GM18520 (cell line): Measurements from ENCODE around the gene TMEM117.
"Not testable (repeated sequence)": the region's sequence is repeated elsewhere in the genome, so short reads cannot be mapped to it uniquely, and the experiment has no call there.

Experiments used
- ATAC-seq: cut with Tn5 transposase; IDR thresholded peaks from one replicate; pipeline ENCODE4 v1.9.1; 2021; ENCODE audit not compliant: unreplicated experiment

Gene TMEM117

GRCh38 chr12:44193281-44193680 lies 357.4 kb downstream of the TMEM117 start:
- ATAC-seq: peak; percentile 96

DNA sequence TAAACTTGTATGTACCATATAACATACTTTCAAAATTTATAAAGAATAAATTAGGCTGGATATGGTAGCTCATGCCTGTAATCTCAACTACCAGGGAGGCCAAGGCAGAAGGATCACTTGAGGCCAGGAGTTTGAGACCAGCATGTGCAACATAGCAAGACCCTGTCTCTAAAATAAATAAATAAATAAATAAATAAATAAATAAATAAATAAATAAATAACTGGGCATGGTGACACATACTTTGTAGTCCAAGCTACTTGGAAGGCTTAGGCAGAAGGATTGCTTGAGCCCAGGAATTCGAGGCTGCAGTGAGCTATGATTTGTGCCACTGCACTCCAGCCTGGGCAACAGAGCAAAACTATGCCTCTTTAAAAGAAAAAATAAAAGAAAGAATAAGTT lies 359.8 kb downstream of the TMEM117 start:
- ATAC-seq: not testable (repeated sequence)

DNA sequence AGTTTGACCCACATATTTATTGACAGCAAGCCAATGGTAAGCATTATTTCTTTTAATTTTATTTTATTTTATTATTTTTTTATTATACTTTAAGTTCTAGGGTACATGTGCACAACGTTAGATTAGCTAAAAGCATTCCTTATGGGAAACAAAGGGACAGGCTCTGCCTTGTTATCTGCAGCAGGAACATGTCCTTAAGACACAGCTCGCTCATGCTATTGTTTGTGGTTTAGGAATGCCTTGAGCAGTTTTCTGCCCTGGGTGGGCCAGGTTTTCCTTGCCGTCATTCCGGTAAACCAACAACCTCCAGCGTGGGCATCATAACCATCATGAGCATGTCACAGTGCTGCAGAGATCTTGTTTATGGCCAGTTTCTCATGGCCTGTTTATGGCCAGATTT lies 370.2 kb downstream of the TMEM117 start:
- ATAC-seq: no peak

- ATAC-seq: no peak
These were observed 381.4 kb downstream of the TMEM117 start for GRCh38 chr12:44217146-44217883.

DNA sequence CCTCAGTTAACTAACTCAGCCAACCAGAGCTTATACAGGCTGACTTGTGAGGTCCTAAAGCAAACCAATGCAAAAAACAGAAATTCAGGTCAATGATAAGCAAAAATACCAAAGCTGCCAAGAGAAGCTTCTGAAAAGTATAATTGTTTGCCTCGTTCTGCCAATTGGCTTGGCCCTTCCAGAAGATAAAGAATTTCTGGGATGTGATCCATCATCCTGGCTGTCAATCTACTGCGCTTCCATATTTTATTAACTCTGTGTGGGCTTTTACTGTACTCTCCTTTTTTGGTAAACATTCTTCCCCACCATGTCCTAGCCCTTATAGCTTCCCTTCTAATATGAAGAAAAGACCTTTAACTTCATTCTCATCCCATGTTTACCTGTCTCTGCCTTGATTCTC lies 387.9 kb downstream of the TMEM117 start:
- no peak for ATAC-seq

- no peak for ATAC-seq
These were observed 388.7 kb downstream of the TMEM117 start for GRCh38 chr12:44224399-44225148.

DNA sequence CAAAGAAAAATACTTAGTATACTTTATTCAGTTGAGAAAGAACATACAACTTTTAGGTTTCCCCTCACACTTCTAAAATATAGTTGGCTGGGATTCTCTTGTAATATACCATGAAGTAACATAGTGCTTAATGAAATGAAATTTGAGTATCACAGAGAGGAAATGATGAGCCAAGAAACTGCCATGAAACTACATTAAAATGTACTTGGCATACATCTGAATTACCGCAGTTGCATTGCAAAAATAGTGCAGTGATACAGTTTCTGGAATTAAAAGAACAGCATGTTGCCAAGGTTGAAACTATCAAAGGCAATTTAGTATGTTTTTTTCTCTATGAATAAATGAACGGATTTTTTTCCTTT lies 389.2 kb downstream of the TMEM117 start:
- no peak for ATAC-seq

- ATAC-seq: no peak
These were observed 391.7 kb downstream of the TMEM117 start for GRCh38 chr12:44227616-44228015.

- no peak for ATAC-seq
These were observed 394.0 kb downstream of the TMEM117 start for GRCh38 chr12:44229846-44230245.

- ATAC-seq: no peak
These were observed 399.8 kb downstream of the TMEM117 start for GRCh38 chr12:44235674-44236073.

DNA sequence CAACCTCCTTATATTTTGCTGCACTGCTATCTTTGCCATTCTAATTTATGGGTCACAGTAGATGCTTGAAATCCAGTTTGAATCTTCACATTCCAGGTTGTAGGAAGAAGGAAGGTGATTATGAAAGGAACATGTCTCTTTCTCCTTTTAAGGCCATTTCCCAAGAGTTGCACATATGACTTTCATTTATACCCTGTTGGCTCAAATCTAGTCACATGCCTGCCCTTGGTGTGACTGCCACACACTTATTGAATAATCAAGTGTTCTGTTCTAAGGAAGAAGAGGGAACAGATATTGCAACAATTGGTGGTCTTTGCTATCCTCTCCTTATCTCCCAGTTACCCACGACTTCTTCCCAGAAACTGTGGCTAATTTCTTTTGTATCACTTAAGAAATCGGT lies 404.3 kb downstream of the TMEM117 start:
- no peak for ATAC-seq

DNA sequence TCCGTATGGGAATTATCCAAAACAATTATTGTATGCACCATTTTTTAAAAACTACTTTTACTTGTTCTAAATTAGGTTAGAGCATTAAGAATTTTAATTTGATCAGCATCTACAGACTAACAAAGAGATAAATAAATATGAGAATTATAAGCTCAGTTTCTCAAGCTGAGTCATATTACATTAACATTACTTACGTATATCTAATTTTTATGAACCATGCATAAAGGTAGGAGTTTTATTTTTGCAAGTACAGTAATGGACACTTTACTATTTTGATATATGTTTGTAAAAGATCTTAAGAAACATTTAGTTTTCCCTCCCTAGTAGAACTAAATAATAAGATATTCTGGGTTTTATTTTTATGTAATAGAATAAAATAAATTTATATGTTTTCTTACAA lies 410.1 kb downstream of the TMEM117 start:
- ATAC-seq: no peak

- ATAC-seq: no peak
These were observed 410.7 kb downstream of the TMEM117 start for GRCh38 chr12:44246482-44247105.

GRCh38 chr12:44247588-44247987 lies 411.7 kb downstream of the TMEM117 start:
- ATAC-seq: no peak

DNA sequence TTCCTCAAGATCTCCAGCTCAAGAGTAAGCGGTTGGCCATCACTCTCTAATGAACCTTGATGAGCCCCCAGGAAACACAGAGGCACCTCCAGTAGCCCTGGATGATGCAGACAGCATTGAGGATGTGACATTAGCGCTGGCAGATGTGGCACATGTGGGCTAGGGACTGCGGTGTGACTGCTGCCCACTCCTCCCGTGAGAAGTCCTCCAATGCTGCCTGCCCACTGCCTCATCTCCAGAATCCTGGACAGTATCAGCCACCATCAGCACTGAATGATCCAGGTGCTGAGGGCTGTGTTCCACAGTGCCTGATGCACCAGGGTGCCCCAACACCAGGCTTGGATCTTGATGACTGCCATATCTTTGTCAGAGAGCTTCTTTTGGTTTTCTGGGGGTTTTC lies 412.6 kb downstream of the TMEM117 start:
- no peak for ATAC-seq

- not testable (repeated sequence) for ATAC-seq
These were observed 414.6 kb downstream of the TMEM117 start for GRCh38 chr12:44250440-44250839.

GRCh38 chr12:44253338-44253856 lies 417.5 kb downstream of the TMEM117 start:
- no peak for ATAC-seq

- no peak for ATAC-seq
These were observed 422.4 kb downstream of the TMEM117 start for GRCh38 chr12:44258246-44258645.

DNA sequence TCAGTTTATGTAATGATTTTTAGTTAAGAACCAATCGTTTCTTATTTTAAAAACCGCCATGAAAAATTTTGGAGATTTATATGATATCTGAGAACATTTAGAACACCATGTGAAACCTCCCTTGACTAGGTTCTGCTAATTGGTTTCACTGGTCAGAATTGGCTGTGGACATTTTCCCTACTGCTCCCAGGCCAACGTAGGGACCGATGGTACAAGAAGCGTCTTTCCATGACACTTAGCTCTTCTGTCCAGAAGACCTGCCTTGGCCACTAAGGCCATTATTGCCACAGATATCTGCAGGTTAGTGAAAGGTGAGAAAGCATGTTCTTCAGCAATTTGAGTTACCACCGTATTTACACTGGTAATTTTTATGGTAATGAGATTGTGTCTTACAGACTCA lies 424.0 kb downstream of the TMEM117 start:
- no peak for ATAC-seq

DNA sequence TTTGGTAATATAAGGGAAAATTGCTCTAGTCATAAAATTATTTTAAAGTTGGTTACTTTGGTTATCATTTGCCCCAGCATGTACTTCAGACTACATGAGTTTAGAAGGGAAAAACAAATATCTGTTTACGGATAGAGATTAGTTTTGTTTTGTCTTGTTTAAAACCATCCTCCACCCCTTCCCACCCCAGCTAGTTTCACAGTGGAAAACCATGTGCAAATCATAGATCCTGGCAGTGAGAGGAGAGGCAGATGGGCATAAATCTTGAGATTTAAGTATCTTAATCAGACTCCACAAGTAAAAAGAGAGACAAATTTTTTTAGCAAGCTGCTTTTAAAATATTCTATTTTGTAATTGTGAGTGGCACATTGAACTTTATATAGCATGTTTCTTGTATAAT lies 424.7 kb downstream of the TMEM117 start:
- no peak for ATAC-seq

DNA sequence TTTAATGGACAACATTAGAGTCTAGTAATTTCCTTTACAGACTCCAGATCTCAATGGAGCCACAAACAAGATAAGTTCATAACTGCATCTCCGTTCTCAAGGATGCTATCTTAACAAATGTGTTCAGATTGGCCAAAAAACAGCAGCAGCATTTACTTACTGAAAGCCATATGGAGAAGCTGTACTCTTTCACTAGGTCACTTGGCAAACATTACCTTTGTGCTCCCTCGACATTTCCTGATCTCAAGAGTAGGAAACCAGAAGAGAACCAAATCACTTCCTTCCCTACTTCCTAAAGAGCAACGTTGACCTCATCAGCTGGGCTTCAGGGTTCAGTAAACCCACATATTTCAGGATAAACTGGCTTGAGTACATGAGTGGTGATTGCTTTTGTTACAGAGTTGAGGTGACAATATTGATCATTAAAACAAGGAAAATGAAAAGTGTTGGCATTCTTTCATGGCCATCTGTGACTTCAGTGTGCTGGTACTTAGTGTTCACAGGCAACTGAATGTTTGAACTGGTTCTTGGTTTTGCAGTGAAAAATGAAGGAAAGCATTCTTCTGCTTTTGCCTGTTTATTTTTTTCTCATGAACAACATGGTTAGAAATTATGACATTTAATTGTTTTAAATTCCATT lies 449.6 kb downstream of the TMEM117 start:
- ATAC-seq: no peak
